Measurements from ENCODE around the gene SIRT7.

GRCh38 chr17:81931189-81931556 lies 13.2 kb upstream of the SIRT7 start:
- TF ChIP-seq EGR1 (IDR thresholded peaks at IDR 0.05) (no peak), YY1 (IDR thresholded peaks at IDR 0.05; ENCODE audit: low read depth) (no peak), CEBPB (IDR thresholded peaks at IDR 0.05) (no peak), TAF1 (IDR thresholded peaks at IDR 0.05; ENCODE audit: low read depth) (no peak), REST (IDR thresholded peaks at IDR 0.05; ENCODE audit: low read depth) (no peak), MAX (IDR thresholded peaks at IDR 0.05) (no peak), FOXM1 (IDR thresholded peaks at IDR 0.05; ENCODE audit: borderline replicate concordance, low read depth) (no peak), EP300 (IDR thresholded peaks at IDR 0.05; ENCODE audit: borderline replicate concordance) (no peak), CREB1 (IDR thresholded peaks at IDR 0.05; ENCODE audit: low read depth) (no peak), ZBTB7A (IDR thresholded peaks at IDR 0.05; ENCODE audit: low read depth) (no peak), USF1 (IDR thresholded peaks at IDR 0.05) (no peak)

Measured in Ishikawa (cell line).